ENCODE measurements around the gene CNTD1.

Gene CNTD1

DNA sequence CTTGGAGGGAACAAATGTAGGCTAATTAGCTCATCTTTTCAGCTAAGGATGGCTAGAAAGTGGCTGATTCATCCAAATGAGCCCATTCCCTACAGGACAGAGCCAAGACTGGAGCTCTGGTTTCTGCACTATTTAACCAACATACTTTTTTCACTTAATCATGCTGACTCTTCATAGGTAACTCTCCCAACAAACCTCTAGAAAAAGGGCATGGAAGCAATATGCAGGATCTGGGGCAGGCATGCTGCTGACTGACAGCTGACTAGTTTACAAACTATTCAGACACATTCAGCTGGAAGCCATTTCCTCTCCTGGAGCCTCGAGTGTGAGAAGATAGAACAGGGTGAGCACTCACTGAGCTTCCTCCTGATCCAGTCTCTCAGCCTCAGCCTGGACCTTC is 19.2 kb downstream of the CNTD1 start:
- no peaks in the 10 kb centered on the region for H3K27me3 Mint-ChIP-seq
- no peak overlapping the region for H3K27ac Mint-ChIP-seq
- no peak for DNase-seq
- no peaks in the 10 kb centered on the region for H3K9me3 Mint-ChIP-seq
- peaks cover 26% of the 10 kb centered on the region for H3K4me1 Mint-ChIP-seq
- no peak for ATAC-seq
- no peak overlapping the region for H3K4me3 Mint-ChIP-seq

DNA sequence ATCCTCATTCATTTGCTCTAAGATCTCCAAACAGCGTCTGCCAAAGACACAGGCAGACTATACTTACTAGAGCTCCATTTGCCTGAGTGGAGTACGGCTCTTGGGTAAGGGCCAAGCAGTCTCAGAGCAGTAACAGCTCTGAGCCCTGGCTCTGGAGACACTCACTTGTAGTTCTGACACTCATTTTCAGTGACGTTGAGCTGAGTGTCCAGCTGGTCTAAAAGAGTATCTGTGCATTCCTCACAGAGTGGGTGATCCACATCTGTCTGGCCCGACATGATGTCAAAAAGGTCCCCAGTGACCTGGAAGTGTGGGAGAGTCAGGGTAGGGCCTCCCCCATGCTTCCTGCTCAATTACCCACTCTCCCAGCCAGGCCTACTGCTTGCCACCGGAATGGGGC is 19.7 kb downstream of the CNTD1 start:
- Mint-ChIP-seq H3K27me3 (no peaks in the 10 kb centered on the region), H3K9me3 (no peaks in the 10 kb centered on the region), H3K27ac (peak overlapping the region in 1 of 2 donors; percentile 51), H3K4me3 (no peak overlapping the region), H3K4me1 (peaks cover 29% of the 10 kb centered on the region)
- ATAC-seq (no peak), DNase-seq (no peak)

DNA sequence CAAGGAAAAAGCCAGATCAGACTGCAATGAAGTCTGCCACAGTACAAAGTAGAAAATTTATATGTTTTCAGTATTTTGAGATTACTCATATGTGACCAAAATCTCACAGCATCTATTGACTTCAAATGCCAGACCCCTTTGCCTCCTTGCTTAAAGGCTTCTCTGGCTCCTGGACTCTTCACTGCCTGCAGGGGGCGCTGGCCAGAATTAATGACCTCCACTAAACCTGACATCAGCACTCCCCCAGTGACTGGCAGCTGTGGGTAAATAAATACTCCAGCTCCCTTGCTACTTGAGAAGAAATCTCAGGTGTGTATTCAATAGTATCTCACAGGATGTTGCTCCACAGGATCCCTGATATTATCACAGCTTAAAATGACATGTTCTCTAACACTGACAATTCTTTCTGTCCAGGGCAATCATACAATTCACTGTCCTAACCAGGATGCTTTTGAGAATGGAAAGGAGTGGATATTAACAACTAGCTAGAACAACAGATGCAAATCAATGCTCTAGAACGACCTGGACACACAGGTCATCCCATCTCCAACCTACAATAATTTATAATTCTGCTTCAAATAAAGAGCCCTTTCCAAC is 21.4 kb downstream of the CNTD1 start:
- Mint-ChIP-seq H3K9me3 (no peaks in the 10 kb centered on the region), H3K27me3 (no peaks in the 10 kb centered on the region), H3K4me1 (peaks cover 41% of the 10 kb centered on the region), H3K27ac (no peak overlapping the region), H3K4me3 (no peak overlapping the region)
- DNase-seq: peak; percentile 54 to 76
- ATAC-seq: peak; percentile 68

DNA sequence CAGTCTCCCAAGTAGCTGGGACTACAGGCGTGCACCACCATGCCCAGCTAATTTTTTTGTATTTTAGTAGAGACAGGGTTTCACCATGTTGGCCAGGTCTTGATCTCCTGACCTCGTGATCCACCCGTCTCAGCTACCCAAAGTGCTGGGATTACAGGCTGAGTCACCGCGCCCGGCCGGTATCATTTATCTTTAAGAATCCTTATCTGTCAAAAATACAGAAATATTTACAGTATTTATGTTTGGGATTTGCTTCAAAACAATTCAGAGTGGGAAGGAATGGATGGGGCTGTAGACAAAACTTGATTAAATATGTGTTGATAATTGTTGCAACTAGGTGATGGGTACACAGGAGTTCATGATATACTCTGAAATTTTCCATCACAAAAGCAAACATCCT is 22.5 kb downstream of the CNTD1 start:
- Mint-ChIP-seq H3K4me1 (peaks cover 41% of the 10 kb centered on the region), H3K27ac (no peak overlapping the region), H3K4me3 (peak overlapping the region in 1 of 2 donors; percentile 6), H3K27me3 (no peaks in the 10 kb centered on the region), H3K9me3 (no peaks in the 10 kb centered on the region)
- DNase-seq (no peak), ATAC-seq (no peak)

DNA sequence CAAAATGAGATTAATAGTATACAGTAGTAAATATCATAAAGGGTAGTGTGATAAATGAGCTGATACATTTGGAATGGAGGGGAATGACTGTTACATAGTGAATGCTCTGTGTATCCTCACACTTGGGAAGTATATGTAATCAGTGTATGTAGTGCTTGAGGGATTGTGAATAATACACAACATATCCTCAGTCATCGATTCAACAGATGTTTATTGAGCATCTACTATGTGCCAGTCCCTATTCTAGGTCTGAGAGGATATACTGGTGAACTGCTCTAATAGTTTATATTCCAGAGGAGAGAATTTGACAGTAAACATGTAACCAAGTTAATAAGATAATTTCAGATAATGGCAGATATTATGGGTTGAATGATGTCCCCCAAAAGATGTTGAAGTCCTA is 28.8 kb downstream of the CNTD1 start:
- Mint-ChIP-seq H3K27ac (no peak overlapping the region), H3K4me3 (no peak overlapping the region), H3K27me3 (no peaks in the 10 kb centered on the region), H3K9me3 (no peaks in the 10 kb centered on the region), H3K4me1 (peaks cover 26% of the 10 kb centered on the region)
- DNase-seq: no peak
- no peak for ATAC-seq

DNA sequence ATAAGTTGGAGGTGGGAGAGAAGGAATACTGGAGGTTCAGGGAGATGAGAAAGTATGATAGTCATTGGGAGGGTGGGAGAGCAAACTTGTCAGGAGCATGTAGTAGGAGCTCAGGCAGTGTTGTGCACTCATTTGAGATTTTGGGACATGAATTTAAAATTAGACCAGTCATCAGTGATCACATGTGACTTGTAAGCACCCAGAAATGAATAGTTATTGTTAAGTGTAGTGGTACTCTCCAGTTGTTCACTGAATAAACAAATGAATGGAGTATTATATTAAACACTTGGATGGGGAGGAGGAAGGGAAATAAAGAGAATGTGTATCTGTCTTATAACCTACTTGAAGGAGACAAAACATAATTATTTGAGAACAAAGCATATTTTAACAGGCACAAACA is 32.3 kb downstream of the CNTD1 start:
- ATAC-seq (no peak), DNase-seq (no peak)
- H3K9me3 Mint-ChIP-seq: no peaks in the 10 kb centered on the region
- no peak overlapping the region for H3K4me3 Mint-ChIP-seq
- H3K27ac Mint-ChIP-seq: no peak overlapping the region
- H3K4me1 Mint-ChIP-seq: peaks cover 24% of the 10 kb centered on the region
- no peaks in the 10 kb centered on the region for H3K27me3 Mint-ChIP-seq

DNA sequence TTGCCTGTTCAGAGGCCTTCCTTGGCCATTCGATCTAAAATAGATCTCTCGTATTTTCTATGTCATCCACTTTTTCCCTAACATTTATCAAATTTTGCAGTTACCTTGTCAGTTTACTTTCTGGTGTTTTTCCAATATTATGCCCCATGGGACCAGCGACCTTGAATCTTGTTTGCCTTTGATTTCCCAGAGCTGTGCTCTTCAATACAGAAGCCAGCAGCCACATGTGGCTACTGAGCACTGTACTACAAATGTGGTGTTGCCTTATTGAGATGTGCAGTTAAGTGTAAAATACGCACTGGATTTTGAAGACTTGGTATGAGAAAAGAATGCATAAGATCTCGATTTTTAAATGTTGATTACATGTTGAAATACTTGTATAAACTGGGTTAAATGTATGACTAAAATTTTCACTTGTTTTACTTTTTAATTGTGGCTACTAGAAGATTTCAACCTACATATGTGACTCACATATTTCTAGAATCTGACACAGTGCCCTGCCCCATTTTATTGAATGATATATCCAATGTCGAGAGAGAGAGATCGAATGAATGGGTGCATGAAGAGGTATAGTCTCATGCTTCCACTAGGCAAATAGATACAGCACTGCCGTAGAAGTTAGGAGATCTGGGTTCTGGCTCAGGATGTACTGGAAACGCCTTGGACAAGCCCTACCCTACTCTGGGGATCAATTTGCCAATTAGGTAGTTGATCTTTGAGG is 33.7 kb downstream of the CNTD1 start:
- H3K9me3 Mint-ChIP-seq: no peaks in the 10 kb centered on the region
- ATAC-seq (peak; percentile 46), DNase-seq (no peak)
- H3K27ac Mint-ChIP-seq: peak overlapping the region; percentile 98 to 99
- H3K4me3 Mint-ChIP-seq: peak overlapping the region; percentile 95
- H3K4me1 Mint-ChIP-seq: peaks cover 24% of the 10 kb centered on the region
- no peaks in the 10 kb centered on the region for H3K27me3 Mint-ChIP-seq

DNA sequence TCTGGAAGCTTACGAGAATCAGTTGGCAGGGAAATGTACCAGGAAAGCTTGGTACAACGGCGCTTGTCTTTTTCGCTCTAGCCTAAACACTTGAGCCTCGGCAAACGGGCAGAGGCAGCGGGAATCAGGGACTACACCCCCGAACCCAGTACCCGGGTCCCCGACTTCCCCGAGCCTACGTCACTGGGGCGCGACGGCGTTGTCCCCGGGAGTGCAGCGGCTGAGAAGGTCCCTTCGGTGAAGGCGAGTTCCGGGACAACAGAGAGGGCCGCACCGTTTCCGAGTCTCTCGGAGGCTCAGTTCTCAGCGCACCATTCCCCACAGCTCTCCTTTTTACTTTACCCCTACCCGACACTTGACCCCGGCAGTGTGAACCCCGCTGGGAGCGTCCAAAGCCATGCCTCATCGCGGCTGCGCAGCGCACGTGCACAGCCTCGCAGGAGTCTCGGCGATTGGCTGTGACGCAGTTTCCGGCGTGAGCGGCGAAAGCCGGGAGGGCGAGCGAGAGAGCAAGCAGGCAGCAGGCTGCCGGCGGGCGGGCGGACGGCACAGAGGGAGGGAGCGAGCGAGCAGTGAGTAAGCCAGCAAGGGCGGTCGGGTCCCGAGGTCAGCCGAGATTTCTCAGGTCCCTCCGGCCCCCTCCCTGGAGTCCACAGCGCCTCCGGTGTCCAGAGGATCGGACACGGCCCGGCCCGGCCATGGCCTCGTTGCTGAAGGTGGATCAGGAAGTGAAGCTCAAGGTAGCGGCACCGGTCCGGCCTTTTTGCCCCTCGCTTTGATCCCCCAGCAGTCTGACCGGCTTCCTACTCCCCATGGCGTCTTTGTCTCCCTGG is 34.5 kb downstream of the CNTD1 start, which contains the start of gene PSME3:
Gene PSME3, plus strand, starts transcription at position 464 of the 833 bp plus-strand sequence. Its CDS starts 235 bp downstream, at position 699.
- no peaks in the 10 kb centered on the region for H3K27me3 Mint-ChIP-seq
- peak; percentile 87 to 89 for DNase-seq
- peak within 1 kb of the TSS; percentile 95 for H3K4me3 Mint-ChIP-seq
- H3K4me1 Mint-ChIP-seq: peaks cover 24% of the 10 kb centered on the region
- peak within 1 kb of the TSS; percentile 98 to 99 for H3K27ac Mint-ChIP-seq
- ATAC-seq: peak; percentile 94
- no peaks in the 10 kb centered on the region for H3K9me3 Mint-ChIP-seq

DNA sequence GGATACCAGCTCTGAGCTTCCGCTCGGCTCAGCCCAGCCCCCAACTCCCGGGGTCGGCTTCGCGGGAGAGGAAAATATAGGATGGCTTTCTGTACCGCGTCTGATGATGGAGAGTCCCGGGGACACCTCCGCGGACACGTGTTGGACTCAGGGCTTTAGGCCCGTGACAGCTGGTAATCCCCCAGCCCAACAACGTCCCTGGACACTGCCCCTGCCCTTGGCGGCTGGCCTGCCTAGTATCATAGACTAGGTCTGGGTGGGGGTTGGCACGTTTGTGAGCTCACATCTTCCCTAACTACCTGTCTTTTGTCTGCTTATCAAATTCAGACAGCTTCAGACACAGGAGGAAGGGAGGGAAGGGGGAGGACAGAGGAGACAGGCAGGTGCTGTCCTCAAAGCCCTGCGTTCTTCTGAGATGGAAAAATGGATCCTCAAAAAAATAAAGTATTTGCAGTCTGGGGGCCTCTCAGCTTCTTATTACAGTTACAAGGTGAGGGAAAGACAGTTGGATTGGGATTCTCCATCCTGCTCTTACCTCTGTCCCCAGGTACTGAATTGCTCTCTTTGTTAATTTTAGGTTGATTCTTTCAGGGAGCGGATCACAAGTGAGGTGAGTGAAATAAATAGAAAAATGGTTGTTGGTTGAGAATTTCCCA is 35.2 kb downstream of the CNTD1 start:
- Mint-ChIP-seq H3K27me3 (no peaks in the 10 kb centered on the region), H3K4me3 (peak overlapping the region; percentile 95), H3K9me3 (no peaks in the 10 kb centered on the region), H3K27ac (peak overlapping the region; percentile 98 to 99), H3K4me1 (peaks cover 24% of the 10 kb centered on the region)
- no peak for ATAC-seq
- no peak for DNase-seq

DNA sequence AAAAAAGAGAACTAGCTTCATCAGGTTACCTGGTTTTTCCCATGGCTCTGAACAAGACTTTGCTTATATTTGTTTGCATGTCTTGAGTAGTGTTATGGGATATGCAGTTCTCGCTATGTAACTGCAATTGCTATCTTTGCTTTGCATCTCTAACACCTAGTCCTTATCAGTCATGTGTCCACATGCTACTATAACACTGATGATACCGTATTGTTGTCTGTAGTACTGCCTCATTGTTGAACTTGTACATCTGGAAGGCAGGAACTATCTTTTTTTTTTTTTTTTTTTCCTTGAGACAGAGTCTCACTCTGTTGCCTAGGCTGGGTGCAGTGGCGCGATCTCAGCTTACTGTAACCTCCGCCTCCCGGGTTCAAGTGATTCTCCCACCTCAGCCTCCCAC is 37.1 kb downstream of the CNTD1 start:
- H3K27me3 Mint-ChIP-seq: no peaks in the 10 kb centered on the region
- H3K27ac Mint-ChIP-seq: no peak overlapping the region
- no peak overlapping the region for H3K4me3 Mint-ChIP-seq
- peaks cover 24% of the 10 kb centered on the region for H3K4me1 Mint-ChIP-seq
- DNase-seq: no peak
- no peaks in the 10 kb centered on the region for H3K9me3 Mint-ChIP-seq
- no peak for ATAC-seq

DNA sequence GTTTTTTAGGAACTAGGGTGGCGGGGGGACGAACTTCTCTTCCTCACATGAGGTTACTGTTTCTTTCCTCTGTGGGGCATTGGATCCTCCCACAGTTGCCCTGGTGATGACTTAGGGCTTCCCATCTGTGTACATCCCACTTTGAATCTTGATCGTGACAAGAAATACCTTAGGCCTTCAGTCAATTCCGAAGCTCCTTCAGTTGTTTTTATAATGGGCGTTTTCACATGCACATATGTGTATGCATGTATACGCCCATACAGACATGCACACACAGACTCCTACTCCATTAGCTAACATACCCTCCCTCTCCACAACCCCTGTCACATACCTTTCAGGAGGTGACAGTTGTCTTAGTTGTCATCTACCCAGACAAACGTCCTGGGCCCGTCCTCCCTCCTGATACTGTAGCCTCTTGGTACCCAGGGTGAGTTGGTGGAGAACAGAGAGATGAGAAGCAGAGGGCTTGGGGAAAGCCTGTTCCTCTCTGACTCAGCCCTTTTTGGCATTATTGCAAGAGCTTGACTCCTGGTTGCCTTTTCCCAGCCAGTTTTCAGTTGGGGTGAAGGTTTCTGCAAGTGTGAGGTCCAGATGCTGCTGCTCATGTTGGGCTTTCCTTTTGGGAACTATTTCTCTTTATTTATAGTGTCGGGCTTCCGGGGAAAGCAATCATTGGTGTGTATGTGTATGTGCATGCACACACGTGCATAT is 43.5 kb downstream of the CNTD1 start:
- Mint-ChIP-seq H3K4me3 (no peak overlapping the region), H3K27me3 (no peaks in the 10 kb centered on the region), H3K9me3 (no peaks in the 10 kb centered on the region), H3K27ac (peak overlapping the region in 1 of 2 donors; percentile 3), H3K4me1 (peaks cover 32% of the 10 kb centered on the region)
- no peak for ATAC-seq
- DNase-seq: no peak

DNA sequence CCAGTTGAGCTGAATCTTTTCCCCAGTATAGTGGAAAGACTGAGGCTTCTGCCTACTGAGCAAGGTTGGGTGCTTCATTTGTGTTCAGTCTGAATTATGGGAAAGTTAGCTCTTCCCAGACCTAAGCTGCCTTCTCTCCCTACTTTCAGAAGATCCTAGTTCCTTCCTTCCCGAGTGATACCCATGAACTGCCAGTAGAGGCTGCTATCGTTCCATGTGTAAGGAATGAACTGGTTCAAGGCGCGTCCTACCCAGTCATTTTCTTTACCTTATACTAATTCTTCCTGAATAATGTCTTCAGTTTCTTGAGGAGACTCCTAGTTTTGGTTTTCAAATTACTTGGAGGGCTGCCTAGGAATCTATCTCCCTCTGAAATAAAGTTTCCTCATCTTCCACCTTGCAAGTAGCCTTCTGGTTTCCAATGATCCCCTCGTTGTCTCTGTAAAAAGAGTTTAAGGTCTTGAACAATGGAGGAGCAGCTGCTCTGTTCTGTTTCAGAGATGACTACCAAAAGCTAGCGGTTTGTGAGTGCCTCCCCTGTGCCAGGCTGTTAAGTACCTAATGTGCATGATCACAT is 44.8 kb downstream of the CNTD1 start:
- Mint-ChIP-seq H3K9me3 (no peaks in the 10 kb centered on the region), H3K4me1 (peaks cover 33% of the 10 kb centered on the region), H3K4me3 (no peak overlapping the region), H3K27me3 (no peaks in the 10 kb centered on the region), H3K27ac (no peak overlapping the region)
- DNase-seq (no peak), ATAC-seq (no peak)

DNA sequence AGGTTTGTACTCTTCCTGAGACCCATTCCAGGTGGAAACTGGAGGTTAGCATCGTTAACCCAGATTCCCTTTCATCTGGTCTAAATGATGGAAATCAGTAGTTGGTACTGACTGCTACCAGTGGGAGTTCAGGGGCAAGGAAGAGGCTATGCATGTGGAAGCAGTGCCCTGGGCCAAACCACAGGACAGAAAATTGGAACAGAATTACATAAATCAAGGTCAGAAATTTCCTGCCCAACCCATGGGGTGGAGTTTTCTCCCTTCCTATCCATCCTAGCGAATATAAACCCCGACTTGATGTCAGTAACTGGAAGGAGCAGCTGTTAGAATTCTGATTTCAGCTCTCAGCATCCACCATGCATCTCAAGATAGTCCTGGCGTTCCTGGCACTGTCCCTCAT is 45.6 kb downstream of the CNTD1 start, which contains the start of gene AOC2:
Gene AOC2, plus strand, starts transcription at position 310 of the 400 bp plus-strand sequence. Its CDS starts 47 bp downstream, at position 357.
- no peaks in the 10 kb centered on the region for H3K27me3 Mint-ChIP-seq
- H3K4me1 Mint-ChIP-seq: peaks cover 33% of the 10 kb centered on the region
- ATAC-seq (no peak), DNase-seq (no peak)
- no peaks in the 10 kb centered on the region for H3K9me3 Mint-ChIP-seq
- H3K4me3 Mint-ChIP-seq: no peak within 1 kb of the TSS
- no peak within 1 kb of the TSS for H3K27ac Mint-ChIP-seq

DNA sequence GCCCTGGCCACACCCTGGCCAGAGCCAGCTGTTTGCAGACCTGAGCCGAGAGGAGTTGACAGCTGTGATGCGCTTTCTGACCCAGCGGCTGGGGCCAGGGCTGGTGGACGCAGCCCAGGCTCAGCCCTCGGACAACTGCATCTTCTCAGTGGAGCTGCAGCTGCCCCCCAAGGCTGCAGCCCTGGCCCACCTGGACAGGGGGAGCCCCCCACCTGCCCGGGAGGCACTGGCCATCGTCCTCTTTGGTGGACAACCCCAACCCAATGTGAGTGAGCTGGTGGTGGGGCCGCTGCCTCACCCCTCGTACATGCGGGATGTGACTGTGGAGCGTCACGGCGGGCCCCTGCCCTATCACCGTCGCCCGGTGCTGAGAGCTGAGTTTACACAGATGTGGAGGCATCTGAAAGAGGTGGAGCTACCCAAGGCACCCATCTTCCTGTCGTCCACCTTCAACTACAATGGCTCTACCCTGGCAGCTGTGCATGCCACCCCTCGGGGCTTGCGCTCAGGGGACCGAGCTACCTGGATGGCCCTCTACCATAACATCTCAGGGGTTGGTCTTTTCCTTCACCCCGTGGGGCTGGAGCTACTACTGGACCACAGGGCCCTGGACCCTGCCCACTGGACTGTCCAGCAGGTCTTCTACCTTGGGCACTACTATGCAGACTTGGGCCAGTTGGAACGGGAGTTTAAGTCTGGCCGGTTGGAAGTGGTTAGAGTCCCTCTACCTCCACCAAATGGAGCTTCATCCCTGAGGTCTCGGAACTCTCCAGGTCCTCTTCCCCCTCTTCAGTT is 46.3 kb downstream of the CNTD1 start:
- no peaks in the 10 kb centered on the region for H3K9me3 Mint-ChIP-seq
- H3K4me3 Mint-ChIP-seq: no peak overlapping the region
- no peak overlapping the region for H3K27ac Mint-ChIP-seq
- no peak for ATAC-seq
- H3K4me1 Mint-ChIP-seq: peaks cover 34% of the 10 kb centered on the region
- DNase-seq: no peak
- H3K27me3 Mint-ChIP-seq: no peaks in the 10 kb centered on the region
